ENCODE measurements around the gene SSBP1.
"Not testable (repeated sequence)": the region's sequence is repeated elsewhere in the genome, so short reads cannot be mapped to it uniquely, and the experiment has no call there.

Gene SSBP1

GRCh38 chr7:141737836-141738591, at the start of gene SSBP1:
SSBP1 (plus strand) TSS chr7:141738358; CDS start chr7:141739167, 809 bp downstream.
- peak; percentile 96 for DNase-seq

GRCh38 chr7:141689072-141689825, 48.9 kb upstream of the SSBP1 start:
- DNase-seq: not testable (repeated sequence)

GRCh38 chr7:141691540-141691939, 46.6 kb upstream of the SSBP1 start:
- no peak for DNase-seq

GRCh38 chr7:141691961-141692360, 46.2 kb upstream of the SSBP1 start:
- DNase-seq: no peak

- no peak for DNase-seq
These were observed 45.1 kb upstream of the SSBP1 start for GRCh38 chr7:141693082-141693481.

GRCh38 chr7:141695803-141696289, 42.3 kb upstream of the SSBP1 start:
- DNase-seq: no peak

GRCh38 chr7:141696348-141696747, 41.8 kb upstream of the SSBP1 start:
- DNase-seq: no peak

- no peak for DNase-seq
These were observed 40.8 kb upstream of the SSBP1 start for GRCh38 chr7:141697211-141697871.

GRCh38 chr7:141698247-141699015, 39.7 kb upstream of the SSBP1 start:
- no peak for DNase-seq

GRCh38 chr7:141699860-141700259, 38.3 kb upstream of the SSBP1 start:
- DNase-seq: no peak

GRCh38 chr7:141700296-141700847, 37.8 kb upstream of the SSBP1 start:
- no peak for DNase-seq

GRCh38 chr7:141700848-141701371, 37.2 kb upstream of the SSBP1 start:
- DNase-seq: no peak

GRCh38 chr7:141701489-141702046, 36.6 kb upstream of the SSBP1 start:
- DNase-seq: peak; percentile 68

GRCh38 chr7:141702047-141702567, 36.1 kb upstream of the SSBP1 start, which contains the start of gene DENND11:
DENND11 (minus strand) TSS chr7:141702166; CDS start chr7:141702153, 13 bp downstream.
- no peak for DNase-seq

GRCh38 chr7:141702892-141703291, 35.3 kb upstream of the SSBP1 start:
- DNase-seq: no peak

- no peak for DNase-seq
These were observed 34.0 kb upstream of the SSBP1 start for GRCh38 chr7:141704112-141704511.

GRCh38 chr7:141704741-141705140, 33.4 kb upstream of the SSBP1 start:
- DNase-seq: no peak

GRCh38 chr7:141706239-141707064, 31.7 kb upstream of the SSBP1 start:
- DNase-seq: no peak

GRCh38 chr7:141708351-141708750, 29.8 kb upstream of the SSBP1 start, which contains the start of gene WEE2:
WEE2 (plus strand) TSS chr7:141708353; CDS start chr7:141708759, 406 bp downstream.
- no peak for DNase-seq

GRCh38 chr7:141709318-141709717, 28.8 kb upstream of the SSBP1 start:
- no peak for DNase-seq
